ENCODE data around the gene CCDC85C.

GRCh38 chr14:99545586-99545985, 58.4 kb downstream of the CCDC85C start:
- TF ChIP-seq CTCF (IDR thresholded peaks at IDR 0.05) (no peak), POLR2A (IDR thresholded peaks at IDR 0.05) (no peak), POLR2AphosphoS5 (IDR thresholded peaks at IDR 0.05) (no peak)

Measured in prostate gland (tissue), 2 donors.